Panc1 (cell line): ENCODE results near the gene PAX7.

Experiments
- CTCF ChIP-seq: fragments of 450-650 bp; IDR thresholded peaks from 2 replicates; pipeline ENCODE4 v1.5.1; 2017; ENCODE audit warnings: mild to moderate bottlenecking
- POLR2AphosphoS5 ChIP-seq: IDR thresholded peaks from 2 replicates; pipeline ENCODE4 v1.6.1; 2012; ENCODE audit warnings: mild to moderate bottlenecking, low read depth, low read length, moderate library complexity
- REST ChIP-seq, 2 experiments: IDR thresholded peaks; 2 replicates each; pipeline ENCODE4 v1.6.1; 2011 to 2012; ENCODE audit warnings: low read depth in 2 of 2, control low read depth in 1 of 2, low read length in 1 of 2, mild to moderate bottlenecking in 1 of 2, moderate library complexity in 1 of 2; ENCODE audit not compliant: insufficient read depth in 1 of 2
- SIN3A ChIP-seq: IDR thresholded peaks from 2 replicates; pipeline ENCODE4 v1.6.1; 2012; ENCODE audit warnings: low read depth, mild to moderate bottlenecking, low read length, moderate library complexity, borderline replicate concordance; ENCODE audit not compliant: insufficient read depth
- TCF7L2 ChIP-seq: IDR thresholded peaks from 2 replicates; pipeline ENCODE4 v1.6.1; 2011; ENCODE audit warnings: mild to moderate bottlenecking, low read depth, low read length, inconsistent platforms

GRCh38 chr1:18701183-18701582 lies 70.5 kb downstream of the PAX7 start:
- TF ChIP-seq REST (IDR thresholded peaks at IDR 0.05; ENCODE audit: insufficient read depth in 1 of 2, low read depth in 2 of 2, low read length in 1 of 2) (no peak), CTCF (no peak), POLR2AphosphoS5 (no peak), SIN3A (no peak), TCF7L2 (no peak)
